HG03439 (cell line): Measurements from ENCODE around the gene CEPT1.
"Not testable (repeated sequence)": the region's sequence is repeated elsewhere in the genome, so short reads cannot be mapped to it uniquely, and the experiment has no call there.

ENCODE experiments used
- ATAC-seq: cut with Tn5 transposase; IDR thresholded peaks from one replicate; pipeline ENCODE4 v1.9.1; 2021; ENCODE audit warnings: mild to moderate bottlenecking, moderate library complexity; ENCODE audit not compliant: unreplicated experiment

CEPT1 gene

DNA sequence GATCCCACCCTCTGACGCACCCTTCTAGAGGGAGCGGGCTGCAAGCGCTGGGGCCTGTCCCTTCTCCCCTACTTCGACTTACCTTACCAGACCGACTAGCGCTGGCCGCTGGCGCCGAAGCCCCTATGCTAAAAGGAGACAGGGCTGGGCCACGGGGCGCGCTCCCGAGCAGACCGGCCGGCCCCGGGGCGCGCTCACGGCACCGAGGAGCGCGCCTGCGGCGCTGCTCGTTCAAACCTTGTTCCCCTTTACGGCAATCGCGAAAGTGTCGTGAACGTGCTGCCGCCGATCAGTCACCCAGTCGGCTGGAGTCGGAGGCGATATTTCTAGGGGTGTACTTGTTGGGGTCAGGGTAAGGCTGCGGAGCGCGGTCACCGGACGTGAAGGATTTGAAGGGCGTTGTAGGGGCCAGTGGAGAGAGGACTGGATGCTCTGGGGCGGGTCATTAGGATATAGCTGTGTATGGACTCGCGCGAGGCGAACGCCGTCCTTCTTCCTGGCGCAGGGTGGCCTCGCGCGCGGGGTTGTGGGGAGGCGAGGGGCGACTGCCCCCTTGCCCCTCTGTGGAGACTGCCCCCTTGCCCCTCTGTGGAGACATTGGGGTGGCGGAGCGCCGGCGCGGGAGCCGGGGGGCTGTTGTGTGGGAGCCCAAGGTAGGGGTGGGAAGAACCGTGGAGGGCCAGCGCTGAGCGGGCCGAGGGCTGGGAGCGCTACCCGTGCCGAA lies at the start of gene CEPT1, which contains the start of gene DRAM2:
CEPT1 (plus strand) TSS at position 268 of the 724 bp plus-strand sequence. CDS start 7,492 bp downstream, outside the sequence.
DRAM2 (minus strand) TSS at position 138 of the 724 bp plus-strand sequence. CDS start 8,539 bp downstream, outside the sequence.
- peak; percentile 73 for ATAC-seq

DNA sequence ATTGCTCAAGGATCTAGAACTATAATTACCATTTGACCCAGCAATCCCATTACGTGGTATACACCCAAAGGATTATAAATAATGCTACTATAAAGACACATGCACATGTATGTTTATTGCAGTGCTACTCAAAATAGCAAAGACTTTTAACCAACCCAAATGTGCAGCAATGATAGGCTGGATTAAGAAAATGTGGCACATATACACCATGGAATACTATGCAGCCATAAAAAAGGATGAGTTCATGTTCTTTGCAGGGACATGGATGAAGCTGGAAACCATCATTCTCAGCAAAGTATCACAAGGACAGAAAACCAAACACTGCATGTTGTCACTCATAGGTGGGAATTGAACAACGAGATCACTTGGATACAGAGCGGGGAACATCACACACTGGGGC lies 44.6 kb upstream of the CEPT1 start:
- not testable (repeated sequence) for ATAC-seq

DNA sequence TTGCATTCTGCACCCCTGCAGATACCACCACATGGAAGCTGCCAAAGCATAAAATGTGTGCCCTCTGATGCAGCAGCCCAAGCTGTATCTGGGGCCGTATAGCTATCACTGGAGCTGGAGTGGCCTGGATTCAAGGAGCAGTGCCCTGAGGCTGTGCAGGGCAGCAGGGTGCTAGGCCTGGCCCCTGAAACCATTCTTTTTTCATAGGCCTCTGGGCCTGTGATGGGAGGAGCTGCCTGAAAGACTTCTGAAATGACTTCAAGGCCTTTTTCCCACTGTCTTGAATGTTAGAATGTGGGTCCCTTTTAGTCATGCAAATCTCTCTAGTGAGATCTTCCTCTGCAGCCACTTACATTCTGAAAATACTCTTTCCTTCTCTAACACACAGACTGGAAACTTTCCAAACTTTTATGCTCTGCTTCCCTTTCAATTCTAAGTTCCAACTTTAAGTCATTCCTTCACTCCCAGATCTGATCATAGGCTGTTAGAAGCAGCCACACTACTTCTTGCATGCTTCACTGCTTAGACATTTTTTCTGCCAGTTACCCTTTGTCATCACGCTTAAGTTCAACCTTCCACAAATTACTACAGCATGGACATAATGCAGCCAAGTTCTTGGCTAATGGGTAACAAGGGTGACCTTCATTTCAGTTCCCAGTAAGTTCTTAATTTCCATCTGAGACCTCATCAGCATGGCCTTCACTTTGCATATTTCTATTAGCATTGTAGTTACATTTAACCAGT lies 42.5 kb upstream of the CEPT1 start:
- no peak for ATAC-seq

DNA sequence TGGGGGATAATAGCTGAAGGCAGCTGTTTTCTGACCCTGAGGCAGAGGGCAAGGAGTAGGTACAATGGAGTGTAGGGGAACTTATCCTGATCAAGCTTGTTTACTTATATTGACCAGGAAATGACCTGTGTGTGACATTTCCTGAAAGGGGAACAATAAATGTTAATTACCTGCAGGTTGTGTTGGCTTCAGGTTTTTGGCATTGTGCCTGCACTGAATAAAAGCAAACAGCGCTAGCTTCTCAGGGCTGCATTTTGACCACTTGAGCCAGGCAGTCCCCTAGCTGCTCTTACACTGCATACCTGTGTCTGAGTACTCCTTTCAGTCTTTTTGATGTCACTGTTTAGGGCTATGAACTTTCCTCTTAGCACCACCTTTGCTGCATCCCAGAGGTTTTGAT lies 40.7 kb upstream of the CEPT1 start:
- no peak for ATAC-seq

DNA sequence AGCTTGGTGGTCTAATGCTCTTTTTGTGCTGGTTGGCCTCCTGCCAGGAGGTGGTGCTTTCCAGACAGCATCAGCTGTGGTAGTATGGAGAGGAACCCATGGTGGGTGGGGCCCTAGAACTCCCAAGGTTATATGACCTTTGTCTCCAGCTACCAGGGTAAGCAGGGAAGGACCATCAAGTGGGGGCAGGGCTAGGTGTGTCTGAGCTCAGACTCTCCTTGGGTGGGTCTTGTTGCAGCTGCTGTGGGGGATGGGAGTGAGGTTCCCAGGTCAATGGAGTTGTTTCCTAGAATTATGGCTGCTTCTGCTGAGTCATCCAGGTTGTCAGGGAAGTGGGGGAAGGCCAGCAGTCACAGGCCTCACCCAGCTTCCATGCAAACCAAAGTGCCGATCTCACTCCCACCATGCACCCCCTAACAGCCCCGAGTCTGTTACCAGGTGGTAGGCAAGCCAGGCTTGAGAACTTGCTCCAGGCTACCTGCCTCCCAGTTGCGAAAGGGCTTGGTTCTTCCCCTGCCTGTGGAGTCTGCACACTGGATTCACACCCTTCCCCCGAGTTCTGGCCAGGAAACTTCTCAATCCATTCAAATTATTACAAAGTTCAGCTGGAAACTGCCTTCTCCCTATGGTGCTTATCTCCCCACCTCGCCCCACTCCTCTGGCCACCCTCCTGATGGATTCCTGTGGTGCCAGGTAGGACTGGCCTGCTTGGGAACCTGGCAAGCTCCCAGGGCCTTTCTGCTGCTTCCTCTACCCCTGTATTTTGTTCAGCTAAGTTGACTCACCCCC lies 38.0 kb upstream of the CEPT1 start:
- ATAC-seq, result no peak

DNA sequence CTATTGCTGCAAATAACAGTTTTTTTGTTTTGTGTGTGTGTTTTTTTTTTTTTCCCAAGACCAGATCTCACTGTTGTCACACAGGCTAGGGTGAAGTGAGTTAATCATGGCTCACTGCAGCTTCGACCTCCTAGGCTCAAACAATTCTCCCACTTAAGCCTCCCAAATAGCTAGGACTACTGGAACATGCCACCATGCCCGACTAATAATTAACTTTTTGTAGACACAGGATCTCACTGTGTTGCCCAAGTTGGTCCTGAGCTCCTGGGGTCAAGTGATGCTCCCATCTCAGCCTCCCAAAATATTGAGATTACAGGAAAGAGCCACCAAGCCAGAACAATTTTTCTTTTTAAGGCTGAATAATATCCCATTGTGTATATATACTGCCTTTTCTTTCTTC lies 35.0 kb upstream of the CEPT1 start:
- no peak for ATAC-seq

DNA sequence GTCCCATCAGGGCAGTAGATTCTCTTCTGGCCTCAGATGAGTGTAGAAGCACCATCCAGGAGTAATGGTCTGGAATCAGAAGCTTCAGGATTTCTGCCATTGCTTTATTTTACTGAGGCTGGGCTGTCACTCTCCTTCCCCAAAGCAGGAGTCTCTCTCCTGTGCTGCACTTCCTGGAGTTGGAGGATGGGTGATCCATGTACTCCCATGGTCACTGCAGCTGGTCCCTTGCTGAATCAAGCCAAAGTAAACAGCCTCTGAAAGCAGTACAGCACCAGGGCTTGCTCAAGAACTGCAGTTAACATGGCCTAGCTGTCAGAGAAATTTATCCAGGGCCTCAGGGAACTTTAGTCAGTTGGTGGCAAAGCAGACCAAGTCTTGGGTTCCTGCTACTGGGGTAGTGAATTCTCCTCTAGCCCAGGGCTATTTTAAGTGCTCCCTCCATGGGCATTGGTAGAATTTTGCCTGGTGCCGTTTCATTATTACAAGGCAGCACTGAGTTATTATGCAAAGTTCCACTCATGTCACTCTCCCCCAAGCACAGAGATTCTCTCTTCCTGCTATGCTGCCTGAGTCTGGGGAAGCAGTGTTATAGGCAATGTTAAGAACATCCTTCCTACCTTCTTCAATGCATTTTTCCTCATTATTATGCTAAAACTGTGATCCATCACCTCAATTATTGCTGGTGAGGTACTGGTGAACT lies 29.7 kb upstream of the CEPT1 start:
- ATAC-seq, result no peak

DNA sequence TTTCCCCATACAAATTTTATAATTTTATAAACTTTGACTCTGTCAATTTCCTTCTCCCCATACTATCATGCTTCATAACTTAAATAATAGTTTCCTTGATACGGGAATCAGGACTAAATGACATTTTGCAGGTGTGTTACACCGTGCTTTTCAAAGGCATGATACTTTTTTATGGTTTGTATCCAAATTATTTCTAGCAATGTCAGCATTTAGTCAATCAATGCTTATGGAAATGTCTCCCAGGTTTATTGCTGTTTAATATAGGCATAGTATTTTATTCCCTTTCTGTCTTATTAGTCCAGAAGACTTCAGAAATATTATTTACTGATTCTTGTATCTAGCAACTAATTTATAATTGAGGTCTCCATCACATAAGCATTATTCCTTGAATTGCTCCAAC lies 23.5 kb upstream of the CEPT1 start:
- no peak for ATAC-seq

DNA sequence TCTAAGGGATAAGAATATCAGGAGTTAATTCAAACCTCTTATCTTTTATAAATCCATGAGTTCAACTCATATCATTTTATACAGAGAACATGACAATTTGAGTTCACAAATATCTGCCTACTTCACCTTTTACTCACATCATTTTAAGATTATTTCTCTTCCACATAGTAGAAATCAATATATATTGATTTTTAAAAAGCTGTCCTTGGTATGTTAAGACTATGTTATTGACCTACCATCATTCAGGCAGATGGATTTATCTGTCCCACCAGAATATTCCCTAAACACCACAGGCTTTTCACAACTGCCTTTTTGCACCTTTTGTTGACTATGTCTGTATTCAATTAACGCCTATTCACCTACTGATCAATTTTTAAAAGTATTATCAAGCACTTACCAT lies 13.7 kb upstream of the CEPT1 start:
- ATAC-seq, result no peak

DNA sequence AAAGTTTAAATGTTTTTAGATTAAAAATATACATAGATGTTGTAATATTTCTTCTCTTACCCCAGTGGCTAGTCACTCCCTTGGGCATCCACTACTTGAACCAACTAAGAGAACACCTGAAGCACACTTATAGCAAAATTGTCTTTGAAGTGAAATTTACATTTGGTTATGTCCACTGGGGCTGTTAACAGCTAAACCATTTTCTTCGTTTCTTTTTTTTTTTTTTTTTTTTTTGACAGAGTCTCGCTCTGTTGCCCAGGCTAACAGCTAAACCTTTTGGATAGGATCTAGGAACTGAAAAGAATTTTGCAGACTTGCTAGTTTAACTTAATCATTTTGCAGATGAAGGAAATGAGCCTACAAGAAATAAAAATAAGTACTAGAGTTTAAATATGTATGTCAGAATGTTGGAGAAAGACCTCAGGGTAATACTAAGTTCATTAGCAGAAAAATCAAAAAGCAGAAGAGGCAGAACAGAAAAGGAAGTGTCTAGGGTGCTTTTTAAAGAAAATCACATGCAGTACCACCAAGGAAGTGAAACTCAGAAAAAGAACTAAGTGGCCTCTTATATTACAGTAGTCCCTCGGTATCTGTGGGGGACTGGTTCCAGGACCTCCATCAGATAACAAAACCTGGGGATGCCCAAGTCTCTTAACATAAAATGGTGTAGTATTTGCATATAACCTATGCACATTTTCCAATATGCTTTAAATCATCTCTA lies 11.9 kb upstream of the CEPT1 start:
- ATAC-seq, result peak; percentile 69

DNA sequence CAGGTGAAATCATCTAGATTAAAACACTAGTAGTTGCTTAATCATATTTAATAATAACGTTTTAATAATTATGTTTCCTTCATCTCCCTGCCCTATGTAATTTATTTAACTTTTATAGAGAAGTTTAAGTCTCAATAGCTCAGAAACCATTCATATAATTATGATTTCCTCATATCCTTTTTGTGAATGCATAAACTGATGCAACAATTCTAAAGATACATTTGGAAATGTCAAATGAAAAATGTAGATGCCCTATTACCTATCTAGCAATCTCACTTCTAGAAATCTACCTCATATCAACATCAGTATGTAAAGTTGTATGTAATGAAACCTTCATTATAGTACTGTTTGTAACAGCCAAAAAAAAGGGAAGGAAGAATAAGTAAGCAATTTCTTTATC lies 10.6 kb upstream of the CEPT1 start:
- ATAC-seq, result no peak

DNA sequence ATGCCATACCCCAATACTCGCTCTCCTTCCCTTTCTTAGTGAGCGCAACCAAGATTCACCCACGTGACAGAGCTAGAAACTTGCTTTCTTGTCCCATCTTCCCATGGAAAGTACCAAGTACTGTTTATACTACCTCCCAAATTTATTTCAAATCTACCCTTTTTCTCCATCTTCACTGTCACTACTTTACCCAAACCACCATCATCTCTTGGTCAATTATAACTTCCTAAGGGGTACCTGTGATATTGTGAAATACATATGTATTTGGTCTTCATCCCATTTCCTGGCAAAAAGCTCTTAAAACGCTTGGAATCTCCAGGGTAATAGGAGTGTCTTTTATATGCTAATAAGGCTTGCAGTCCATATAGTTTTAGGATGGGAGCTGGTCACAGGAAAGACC lies 8.3 kb upstream of the CEPT1 start:
- no peak for ATAC-seq

DNA sequence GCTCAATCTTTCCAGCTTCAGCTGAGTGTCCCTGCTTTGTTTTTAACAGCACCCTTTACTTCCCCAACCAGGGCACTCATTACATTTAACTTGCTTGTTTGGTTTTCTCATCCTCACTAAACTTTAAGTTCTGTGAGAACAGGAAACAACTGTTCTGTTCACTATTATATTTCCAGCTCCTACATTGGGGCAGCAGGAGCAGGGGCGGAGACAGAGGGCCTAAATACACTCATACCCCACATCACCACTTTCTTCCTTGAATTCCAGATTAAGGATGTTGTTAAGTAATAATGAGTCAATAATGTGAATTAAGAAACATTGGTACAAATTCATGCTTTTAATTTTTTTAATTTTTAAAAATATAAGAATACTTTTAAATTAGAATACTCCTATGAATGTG lies 6.2 kb upstream of the CEPT1 start:
- no peak for ATAC-seq

DNA sequence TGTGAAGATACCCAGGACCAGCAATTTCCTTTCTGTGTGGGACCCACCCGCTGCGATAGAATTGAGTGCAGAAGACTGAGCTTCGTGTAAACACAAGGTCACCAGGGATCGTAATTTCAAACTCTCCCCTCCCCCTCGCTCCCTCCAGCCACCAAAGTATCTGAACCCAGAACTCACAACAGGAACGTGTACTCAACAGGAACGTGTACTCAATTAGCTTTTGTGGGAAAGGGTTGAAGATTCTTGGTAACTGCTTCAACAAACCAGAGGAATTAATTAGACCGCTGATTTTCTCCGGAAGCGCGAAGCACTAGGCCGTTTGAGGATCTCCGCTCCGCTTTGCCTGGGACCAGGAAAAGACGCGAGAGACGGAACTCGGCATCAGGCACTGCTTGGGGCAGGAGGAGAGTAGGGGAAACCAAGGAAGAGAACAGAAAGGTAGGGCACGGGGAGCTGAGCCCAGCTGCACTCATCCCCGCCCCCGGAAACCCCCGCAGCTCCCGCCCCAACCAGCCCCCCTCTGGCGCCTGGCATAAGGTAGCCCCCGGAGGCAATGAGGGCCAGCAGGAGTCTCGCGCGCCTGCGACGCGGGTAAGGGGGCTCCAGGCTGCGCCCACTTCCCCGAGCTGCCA lies 583 bp upstream of the CEPT1 start:
- peak; percentile 30 for ATAC-seq

DNA sequence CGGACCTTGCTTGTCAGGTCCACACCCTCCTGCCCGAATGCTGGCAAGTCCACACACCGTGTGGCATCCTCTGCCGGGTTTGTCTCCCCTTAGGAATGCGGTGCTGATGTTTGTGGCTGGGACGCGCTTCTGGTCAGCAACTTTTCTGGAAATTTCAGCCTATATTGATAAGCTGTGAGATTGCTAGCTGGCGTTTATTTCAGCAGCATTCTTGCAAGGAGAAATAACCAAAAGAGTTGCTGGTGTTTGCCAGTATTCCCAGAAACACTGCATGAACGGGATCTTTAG lies 601 bp downstream of the CEPT1 start:
- ATAC-seq, result no peak

DNA sequence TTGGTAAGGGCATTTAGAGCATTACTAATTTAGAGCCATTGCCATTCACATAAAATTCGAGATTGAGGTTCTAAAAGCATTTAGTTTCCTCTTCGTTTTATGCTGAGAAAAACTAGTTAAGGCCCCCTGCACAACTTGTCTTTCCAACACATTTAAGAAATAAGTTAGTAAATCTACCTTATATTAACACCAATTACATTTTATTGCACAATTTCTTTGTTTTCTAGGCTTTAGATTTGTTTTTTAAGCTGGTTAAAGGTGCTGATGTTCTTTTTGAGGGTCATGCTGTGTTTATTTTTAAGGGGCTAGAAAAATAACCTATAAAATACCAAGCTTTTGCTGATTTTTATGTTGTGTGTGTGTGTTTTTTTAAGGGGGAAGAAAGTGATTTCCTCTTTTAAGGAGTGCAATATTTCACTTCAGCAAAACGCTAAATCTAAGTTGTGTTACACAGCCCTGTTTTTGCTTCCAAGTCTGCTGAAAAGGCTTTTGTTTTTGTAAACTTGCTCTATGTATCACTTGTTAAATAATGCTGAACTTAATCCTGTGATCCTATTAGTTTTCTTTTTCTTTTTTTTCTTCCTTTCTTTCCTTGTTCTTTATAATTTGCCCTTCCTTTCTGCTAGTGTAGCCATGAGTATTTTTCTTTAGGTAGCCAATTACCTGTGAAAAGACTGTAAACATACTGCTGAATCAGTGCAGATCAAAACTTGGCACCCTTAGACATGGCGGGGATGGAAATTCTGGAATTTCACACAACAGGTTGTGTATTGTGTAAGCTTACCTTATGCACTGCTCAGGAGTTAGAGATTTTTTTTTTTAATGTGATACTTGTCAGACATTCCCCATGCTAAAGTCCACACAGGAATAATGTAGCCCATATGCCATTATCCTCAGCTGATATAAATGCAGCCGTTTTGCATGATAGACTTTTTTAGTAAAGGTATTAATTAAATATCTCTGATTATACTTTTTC lies 1.5 kb downstream of the CEPT1 start:
- no peak for ATAC-seq

DNA sequence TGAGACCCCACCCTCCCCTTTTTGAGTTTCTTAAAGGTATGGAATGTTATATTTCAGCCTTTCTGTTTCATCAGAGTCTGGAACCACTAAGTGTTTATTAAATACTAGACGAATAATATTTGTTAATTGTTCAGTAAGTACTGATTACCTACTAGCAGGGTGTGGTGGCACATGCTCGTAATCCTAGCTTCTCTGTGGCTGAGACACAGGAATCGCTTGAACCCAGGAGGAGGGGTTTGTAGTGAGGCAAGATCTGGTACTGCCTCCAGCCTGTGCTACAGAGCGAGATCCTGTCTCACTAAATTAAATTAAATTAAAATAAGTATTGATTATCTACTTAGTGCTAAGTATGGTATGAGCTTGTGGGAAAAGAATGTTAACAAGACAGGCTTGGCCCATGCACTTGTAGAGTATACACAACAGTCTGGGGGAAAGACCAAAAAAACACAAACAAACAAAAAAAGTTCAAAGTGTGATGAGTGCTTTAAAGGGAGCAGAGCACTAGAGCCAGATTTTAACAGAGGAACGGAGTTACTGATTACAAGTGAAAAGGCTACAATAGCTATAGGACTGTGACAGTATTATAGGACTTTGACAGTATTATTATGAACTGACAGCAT lies 2.4 kb downstream of the CEPT1 start:
- ATAC-seq, result no peak

DNA sequence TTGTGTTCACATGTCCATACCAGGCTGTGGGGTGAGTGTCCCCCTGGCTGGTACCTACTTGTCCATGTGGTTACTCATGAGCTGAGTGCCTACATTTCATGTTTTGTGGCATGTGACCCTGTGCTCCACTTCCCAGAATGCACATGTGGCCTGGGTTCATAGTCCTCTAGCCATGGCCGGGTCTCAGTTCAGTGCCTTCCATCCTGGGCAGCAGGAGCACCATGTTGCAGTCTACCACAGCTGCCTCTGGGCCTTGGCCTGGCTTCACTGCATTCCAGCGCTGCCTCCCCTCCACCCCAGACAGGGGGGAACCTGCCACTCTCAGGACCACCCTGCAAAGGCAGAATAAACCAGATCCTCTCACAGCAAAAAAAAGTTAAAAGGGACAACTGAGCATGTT lies 5.5 kb downstream of the CEPT1 start:
- ATAC-seq, result no peak
